ENCODE results near the gene PAQR5. TPM values are rescaled to one million over a fixed set of nuclear protein-coding genes. Genes with fewer than 3 reads are reported as not detected.

PAQR5 gene
- total RNA-seq, 1 donor, result 1.1 TPM

DNA sequence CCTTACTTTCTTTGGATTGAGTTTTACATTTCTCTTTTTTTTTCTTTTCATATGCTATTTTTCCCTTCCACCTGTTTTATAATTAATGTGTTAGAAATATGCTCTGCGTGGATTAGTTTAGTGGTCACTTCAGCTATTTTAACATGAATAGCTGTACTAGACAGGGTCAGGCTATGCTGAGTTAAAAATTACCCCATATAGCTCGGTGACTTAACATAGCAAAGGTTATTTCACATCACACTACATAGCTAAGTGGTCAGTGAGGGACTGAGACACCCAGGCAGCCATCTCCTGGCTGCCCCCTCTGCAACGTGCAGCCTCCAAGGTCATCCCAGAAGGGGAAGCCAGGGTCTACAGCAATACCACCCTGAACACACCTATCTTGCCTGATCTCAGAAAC is 68.5 kb downstream of the PAQR5 start:
- H3K36me3 ChIP-seq (ENCODE audit: insufficient read depth, low read length), result no peaks in the 10 kb centered on the region
- no peaks in the 10 kb centered on the region for H3K79me2 ChIP-seq (ENCODE audit: insufficient read depth, low read length)
- H3K4me3 ChIP-seq (ENCODE audit: insufficient read depth, low read length), result no peak overlapping the region
- H4K20me1 ChIP-seq (ENCODE audit: insufficient read depth, low read length), result no peaks in the 10 kb centered on the region
- H2AFZ ChIP-seq (ENCODE audit: low read length), result no peak overlapping the region
- H3K27me3 ChIP-seq (ENCODE audit: insufficient read depth, low read length), result no peaks in the 10 kb centered on the region
- no peak overlapping the region for H3K4me2 ChIP-seq (ENCODE audit: insufficient read depth, low read length)
- no peaks in the 10 kb centered on the region for H3K4me1 ChIP-seq (ENCODE audit: insufficient read depth, low read length)
- no peaks in the 10 kb centered on the region for H3K9me3 ChIP-seq (ENCODE audit: low read depth, low read length)
- no peak for DNase-seq (ENCODE audit: insufficient read length, low spot score, missing footprints)
- H3K27ac ChIP-seq (ENCODE audit: low read depth, low read length), result no peak overlapping the region
- TF ChIP-seq, protein P1, sequence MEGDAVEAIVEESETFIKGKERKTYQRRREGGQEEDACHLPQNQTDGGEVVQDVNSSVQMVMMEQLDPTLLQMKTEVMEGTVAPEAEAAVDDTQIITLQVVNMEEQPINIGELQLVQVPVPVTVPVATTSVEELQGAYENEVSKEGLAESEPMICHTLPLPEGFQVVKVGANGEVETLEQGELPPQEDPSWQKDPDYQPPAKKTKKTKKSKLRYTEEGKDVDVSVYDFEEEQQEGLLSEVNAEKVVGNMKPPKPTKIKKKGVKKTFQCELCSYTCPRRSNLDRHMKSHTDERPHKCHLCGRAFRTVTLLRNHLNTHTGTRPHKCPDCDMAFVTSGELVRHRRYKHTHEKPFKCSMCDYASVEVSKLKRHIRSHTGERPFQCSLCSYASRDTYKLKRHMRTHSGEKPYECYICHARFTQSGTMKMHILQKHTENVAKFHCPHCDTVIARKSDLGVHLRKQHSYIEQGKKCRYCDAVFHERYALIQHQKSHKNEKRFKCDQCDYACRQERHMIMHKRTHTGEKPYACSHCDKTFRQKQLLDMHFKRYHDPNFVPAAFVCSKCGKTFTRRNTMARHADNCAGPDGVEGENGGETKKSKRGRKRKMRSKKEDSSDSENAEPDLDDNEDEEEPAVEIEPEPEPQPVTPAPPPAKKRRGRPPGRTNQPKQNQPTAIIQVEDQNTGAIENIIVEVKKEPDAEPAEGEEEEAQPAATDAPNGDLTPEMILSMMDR (IDR thresholded peaks at IDR 0.05; ENCODE audit: extremely low read depth, low read depth, low read length), result no peak

DNA sequence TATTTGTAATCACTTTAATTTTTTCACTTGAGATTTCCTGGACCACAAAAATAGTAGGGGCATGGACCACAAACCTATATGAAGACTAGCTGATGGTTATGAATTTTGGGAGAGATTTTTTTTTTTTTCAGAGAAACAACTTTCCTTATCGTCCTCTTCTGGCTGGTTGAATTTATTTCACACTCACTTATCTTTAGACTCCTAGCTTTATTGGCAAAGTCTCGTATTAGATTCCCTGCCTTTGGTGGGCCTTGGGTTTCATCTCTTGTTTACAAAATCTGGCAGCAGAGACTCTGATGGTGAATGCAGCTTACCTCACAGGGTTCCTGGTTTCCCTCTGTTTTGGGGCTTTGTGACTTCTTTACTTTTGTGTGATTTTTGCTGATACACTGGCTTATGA is 70.9 kb downstream of the PAQR5 start:
- no peak overlapping the region for H3K4me2 ChIP-seq (ENCODE audit: insufficient read depth, low read length)
- TF ChIP-seq, protein P1 (IDR thresholded peaks at IDR 0.05; ENCODE audit: extremely low read depth, low read depth, low read length), result no peak

DNA sequence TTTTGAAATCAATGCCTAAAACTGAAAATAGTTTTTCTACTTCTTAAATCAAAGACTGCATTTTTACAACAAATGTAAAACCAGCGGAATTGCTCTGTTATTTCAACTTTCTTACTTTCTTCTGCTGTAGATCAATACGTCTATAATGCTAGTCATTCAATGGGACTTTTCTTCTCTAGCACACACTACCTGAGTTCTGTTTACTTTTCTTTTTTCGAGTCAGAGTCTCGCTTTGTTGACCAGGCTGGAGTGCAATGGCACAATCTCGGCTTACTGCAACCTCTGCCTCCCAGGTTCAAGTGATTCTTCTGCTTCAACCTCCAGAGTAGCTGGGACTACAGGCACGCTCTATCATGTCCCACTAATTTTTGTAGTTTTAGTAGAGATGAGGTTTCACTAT is 74.7 kb downstream of the PAQR5 start:
- Histone ChIP-seq H3K4me1 (ENCODE audit: insufficient read depth, low read length) (no peaks in the 10 kb centered on the region), H4K20me1 (ENCODE audit: insufficient read depth, low read length) (no peaks in the 10 kb centered on the region), H3K27ac (ENCODE audit: low read depth, low read length) (no peak overlapping the region), H3K36me3 (ENCODE audit: insufficient read depth, low read length) (no peaks in the 10 kb centered on the region), H3K79me2 (ENCODE audit: insufficient read depth, low read length) (no peaks in the 10 kb centered on the region), H3K4me3 (ENCODE audit: insufficient read depth, low read length) (no peak overlapping the region), H3K9me3 (ENCODE audit: low read depth, low read length) (no peaks in the 10 kb centered on the region), H3K4me2 (ENCODE audit: insufficient read depth, low read length) (no peak overlapping the region), H3K27me3 (ENCODE audit: insufficient read depth, low read length) (no peaks in the 10 kb centered on the region), H2AFZ (ENCODE audit: low read length) (no peak overlapping the region)
- TF ChIP-seq, protein P1 (IDR thresholded peaks at IDR 0.05; ENCODE audit: extremely low read depth, low read depth, low read length), result no peak
- no peak for DNase-seq (ENCODE audit: insufficient read length, low spot score, missing footprints)

More for the DNA sequence above, 70.9 kb downstream of the PAQR5 start:
- Histone ChIP-seq H3K9me3 (ENCODE audit: low read depth, low read length) (no peaks in the 10 kb centered on the region), H3K27me3 (ENCODE audit: insufficient read depth, low read length) (no peaks in the 10 kb centered on the region), H3K27ac (ENCODE audit: low read depth, low read length) (no peak overlapping the region), H3K4me3 (ENCODE audit: insufficient read depth, low read length) (no peak overlapping the region), H3K4me1 (ENCODE audit: insufficient read depth, low read length) (no peaks in the 10 kb centered on the region), H3K36me3 (ENCODE audit: insufficient read depth, low read length) (no peaks in the 10 kb centered on the region), H2AFZ (ENCODE audit: low read length) (no peak overlapping the region), H4K20me1 (ENCODE audit: insufficient read depth, low read length) (no peaks in the 10 kb centered on the region), H3K79me2 (ENCODE audit: insufficient read depth, low read length) (no peaks in the 10 kb centered on the region)
- DNase-seq (ENCODE audit: insufficient read length, low spot score, missing footprints), result no peak

DNA sequence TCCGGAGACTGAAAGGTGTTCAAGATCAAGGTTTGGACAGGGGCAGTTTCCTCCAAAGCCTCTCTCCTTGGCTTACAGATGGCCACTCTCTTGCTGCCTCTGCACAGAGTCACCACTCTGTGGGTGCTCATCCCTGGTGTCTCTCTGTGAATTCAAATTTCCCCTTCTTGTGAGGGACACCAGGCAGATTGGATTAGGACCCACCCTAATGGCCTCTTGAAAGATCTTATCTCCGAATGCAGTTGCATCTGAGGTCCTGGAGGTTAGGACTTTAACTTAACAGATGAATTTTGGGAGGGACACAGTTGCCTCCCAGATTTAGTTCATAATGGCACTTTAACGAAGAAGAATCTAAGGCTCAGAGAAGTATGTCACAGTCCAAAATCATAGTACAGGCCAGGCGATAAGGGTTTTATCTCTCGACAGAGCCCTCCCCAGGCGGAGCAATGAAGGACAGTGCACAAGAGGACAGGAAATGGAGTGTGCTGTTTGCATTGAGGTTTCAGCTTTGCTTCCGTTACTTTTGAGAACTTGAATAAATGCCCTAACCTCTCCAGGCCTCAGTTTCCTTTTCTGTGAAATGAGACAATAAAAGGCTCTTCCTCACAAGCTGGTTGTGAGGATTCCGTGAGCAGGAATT is 76.6 kb downstream of the PAQR5 start:
- TF ChIP-seq, protein P1 (IDR thresholded peaks at IDR 0.05; ENCODE audit: extremely low read depth, low read depth, low read length), result no peak

More for the DNA sequence above, 76.6 kb downstream of the PAQR5 start:
- Histone ChIP-seq H4K20me1 (ENCODE audit: insufficient read depth, low read length) (no peaks in the 10 kb centered on the region), H3K4me2 (ENCODE audit: insufficient read depth, low read length) (no peak overlapping the region), H3K27me3 (ENCODE audit: insufficient read depth, low read length) (no peaks in the 10 kb centered on the region), H3K9me3 (ENCODE audit: low read depth, low read length) (no peaks in the 10 kb centered on the region), H3K27ac (ENCODE audit: low read depth, low read length) (no peak overlapping the region), H3K4me3 (ENCODE audit: insufficient read depth, low read length) (no peak overlapping the region), H3K36me3 (ENCODE audit: insufficient read depth, low read length) (no peaks in the 10 kb centered on the region), H3K4me1 (ENCODE audit: insufficient read depth, low read length) (no peaks in the 10 kb centered on the region), H3K79me2 (ENCODE audit: insufficient read depth, low read length) (no peaks in the 10 kb centered on the region), H2AFZ (ENCODE audit: low read length) (no peak overlapping the region)
- no peak for DNase-seq (ENCODE audit: insufficient read length, low spot score, missing footprints)
